GM12878 (cell line): ENCODE measurements around the gene MRPS22. TPM values are rescaled to one million over a fixed set of nuclear protein-coding genes. Genes with fewer than 3 reads are reported as not detected.

ENCODE experiments used
- ATAC-seq: fragments of 200-7000 bp; cut with Tn5 transposase; 3 replicates; pipeline ENCODE4 v1.9.1; 2020; ENCODE audit warnings: mild to moderate bottlenecking, moderate library complexity
- BruUV-seq: library from RNA; stranded (reverse); fragments of 400-500 nt; replicated peaks from 2 replicates; lab custom pipeline; 2021; lab: Mats Ljungman, UMichigan
- CTCF ChIA-PET: fragments of 300-600 bp; sonication (Branson Sonifier 250); formaldehyde crosslinking; extraction: SDS; loops from one replicate; lab custom pipeline; 2021; ENCODE audit warnings: inconsistent platforms; lab: Yijun Ruan, JAX
- POLR2A ChIA-PET: fragments of 350-600 bp; formaldehyde crosslinking; extraction: SDS; loops from one replicate; lab custom pipeline; 2021; ENCODE audit warnings: inconsistent platforms; lab: Charles Lee
- RAD21 ChIA-PET: fragments of 300-600 bp; sonication (Branson Sonifier 250); formaldehyde crosslinking; loops from one replicate; lab custom pipeline; 2023; ENCODE audit warnings: antibody characterized with exemption; ENCODE audit not compliant: unreplicated experiment; lab: Charles Lee
- SMC1A ChIA-PET: fragments of 300-600 bp; sonication (Branson Sonifier 250); formaldehyde crosslinking; loops from one replicate; lab custom pipeline; 2023; ENCODE audit not compliant: unreplicated experiment, uncharacterized antibody; lab: Charles Lee
- DNase-seq: peaks from one replicate; pipeline ENCODE4 v3.0.0-alpha.2; 2011; ENCODE audit warnings: low read depth, low spot score
- FAIRE-seq: peaks from 3 replicates; lab custom pipeline; 2011; peaks lifted over from hg19 to GRCh38; lab: Jason Lieb, UNC
- H2AFZ ChIP-seq: 2 replicates; pipeline ENCODE4 v1.6.0; 2011; ENCODE audit warnings: low read depth, low read length, control low read depth; ENCODE audit not compliant: control insufficient read depth
- H3K27ac ChIP-seq: 2 replicates; pipeline ENCODE4 v1.5.1; 2011; ENCODE audit warnings: control low read depth; ENCODE audit not compliant: control insufficient read depth, insufficient read depth
- H3K27me3 ChIP-seq, 2 experiments: replicated peaks in 1 of 2; 2 replicates each; pipeline versions ENCODE4 v1.6.0 to v1.6.1; 2011; ENCODE audit warnings: low read length in 1 of 2; ENCODE audit not compliant: control insufficient read depth in 2 of 2, insufficient read depth in 2 of 2
- H3K36me3 ChIP-seq, 2 experiments: 2 replicates each; pipeline ENCODE4 v1.5.1; 2011; ENCODE audit warnings: low read length in 1 of 2; ENCODE audit not compliant: control insufficient read depth in 2 of 2, insufficient read depth in 2 of 2
- H3K4me1 ChIP-seq: 2 replicates; pipeline ENCODE4 v1.6.1; 2011; ENCODE audit warnings: mild to moderate bottlenecking, low read length, moderate library complexity, mixed read lengths; ENCODE audit not compliant: control insufficient read depth, insufficient read depth
- H3K4me2 ChIP-seq: 2 replicates; pipeline ENCODE4 v1.6.0; 2011; ENCODE audit warnings: control low read depth; ENCODE audit not compliant: control insufficient read depth, insufficient read depth
- H3K4me3 ChIP-seq: fragments of 200-600 bp; sonication (generic); 2 replicates; pipeline ENCODE4 v1.5.1; 2016
- H3K79me2 ChIP-seq: 2 replicates; pipeline ENCODE4 v1.6.0; 2011; ENCODE audit warnings: low read length; ENCODE audit not compliant: control insufficient read depth, insufficient read depth
- H3K9ac ChIP-seq: 2 replicates; pipeline ENCODE4 v1.8.0; 2011; ENCODE audit warnings: low read length, control low read depth, mixed read lengths; ENCODE audit not compliant: control insufficient read depth, insufficient read depth
- H3K9me3 ChIP-seq: replicated peaks from 3 replicates; pipeline ENCODE4 v1.5.1; 2011; ENCODE audit warnings: mild to moderate bottlenecking, low read length; ENCODE audit not compliant: control insufficient read depth, insufficient read depth
- H4K20me1 ChIP-seq: 2 replicates; pipeline ENCODE4 v1.6.0; 2011; ENCODE audit not compliant: control insufficient read depth, insufficient read depth
- BACH1 ChIP-seq: fragments of 450-650 bp; IDR thresholded peaks from 2 replicates; pipeline ENCODE4 v1.6.1; 2017; ENCODE audit warnings: mild to moderate bottlenecking, borderline replicate concordance
- DPF2 ChIP-seq: fragments of 450-650 bp; IDR thresholded peaks from 2 replicates; pipeline ENCODE4 v1.6.1; 2017; ENCODE audit warnings: mild to moderate bottlenecking
- HDAC6 ChIP-seq: fragments of 200-600 bp; sonication (generic); IDR thresholded peaks from one replicate; pipeline ENCODE4 v1.8.0; 2017; ENCODE audit warnings: antibody characterized with exemption; ENCODE audit not compliant: unreplicated experiment
- MXI1 ChIP-seq: fragments of 150-350 bp; IDR thresholded peaks from 2 replicates; pipeline ENCODE4 v1.6.1; 2011; ENCODE audit warnings: low read depth, mild to moderate bottlenecking, inconsistent platforms, low read length, improper control_type of control experiment
- MYC ChIP-seq: IDR thresholded peaks from 2 replicates; pipeline ENCODE4 v1.6.1; 2011; ENCODE audit warnings: mild to moderate bottlenecking, low read length, moderate library complexity, inconsistent platforms; ENCODE audit not compliant: insufficient read depth, insufficient replicate concordance, insufficient read length, severe bottlenecking
- RELA ChIP-seq: fragments of 450-650 bp; IDR thresholded peaks from 2 replicates; pipeline ENCODE4 v1.8.0; 2014; ENCODE audit warnings: borderline replicate concordance; ENCODE audit not compliant: partially characterized antibody
- RFX5 ChIP-seq: IDR thresholded peaks from 2 replicates; pipeline ENCODE4 v1.6.1; 2011; ENCODE audit warnings: low read depth, low read length, improper control_type of control experiment
- SMAD5 ChIP-seq: IDR thresholded peaks from 2 replicates; pipeline ENCODE4 v1.6.1; 2016; ENCODE audit warnings: antibody characterized with exemption, low read depth
- SPI1 ChIP-seq: IDR thresholded peaks from 2 replicates; pipeline ENCODE4 v1.6.1; 2011; ENCODE audit warnings: low read depth, mild to moderate bottlenecking, low read length, moderate library complexity, borderline replicate concordance; ENCODE audit not compliant: insufficient read depth
- SREBF1 ChIP-seq: IDR thresholded peaks from 2 replicates; pipeline ENCODE4 v1.6.1; 2012; ENCODE audit warnings: mild to moderate bottlenecking, low read length
- STAT1 ChIP-seq: fragments of 450-650 bp; conservative IDR thresholded peaks from 2 replicates; pipeline ENCODE4 v1.6.1; 2014; ENCODE audit warnings: antibody characterized with exemption, mild to moderate bottlenecking
- WRNIP1 ChIP-seq: IDR thresholded peaks from 2 replicates; pipeline ENCODE4 v1.6.1; 2011; ENCODE audit warnings: low read depth, low read length, improper control_type of control experiment, borderline replicate concordance
- ZNF687 ChIP-seq: fragments of 450-650 bp; IDR thresholded peaks from 2 replicates; pipeline ENCODE4 v1.6.1; 2017; ENCODE audit warnings: mild to moderate bottlenecking, moderate library complexity
- WGBS: methylation state at CpG from one replicate; pipeline ENCODE4 v1.1.6; 2016; ENCODE audit warnings: low lambda C conversion rate; ENCODE audit not compliant: insufficient replicate concordance, insufficient coverage; ENCODE audit errors: missing lambda C conversion rate; 5-methylcytosine and 5-hydroxymethylcytosine counted together
- in situ Hi-C: fragments of 300-500 bp; cut with MboI; formaldehyde crosslinking; loops from 9 replicates; pipeline ENCODE4 v1.14.3; 2018; ENCODE audit warnings: mixed read lengths
- intact Hi-C: fragments of 100-400 bp; cut with micrococcal nuclease; formaldehyde crosslinking; loops from one replicate; pipeline ENCODE4 v1.14.2; 2022; ENCODE audit not compliant: unreplicated experiment
- polyA plus RNA-seq, 11 experiments: library from polyadenylated mRNA; depleted of rRNA in 4 of 11; unstranded in 6 of 11; stranded (reverse) in 5 of 11; fragments of >200 nt; fragmentation: Nextera tagmentation in 4 of 11; fragmentation: Illumina TruSeq in 1 of 11; extraction: Ambion mirVana in 4 of 11; extraction: Trizol in 1 of 11; gene quantifications; 1 replicate in 1 of 11; 2 replicates in 10 of 11; pipeline versions ENCODE4 v1.2.1 to v1.2.3, GENCODE V29; 2011 to 2016; ENCODE audit warnings: inconsistent platforms in 2 of 11, missing spikeins in 2 of 11, low read depth in 1 of 11
- total RNA-seq, 4 experiments: library from RNA; depleted of rRNA in 3 of 4; stranded (reverse); fragments of >200 nt in 3 of 4; fragmentation: Illumina TruSeq in 1 of 4; extraction: Trizol in 1 of 4; gene quantifications; 2 replicates each; pipeline versions ENCODE4 v1.2.1 to v1.2.3, GENCODE V29; 2013 to 2021
- TF ChIP-seq, protein P1 (sequence below): IDR thresholded peaks from 2 replicates; pipeline ENCODE4 v1.6.1; 2011; ENCODE audit warnings: mild to moderate bottlenecking, low read depth, low read length, moderate library complexity; ENCODE audit not compliant: insufficient replicate concordance
- TF ChIP-seq, protein P2 (sequence below): IDR thresholded peaks from 2 replicates; pipeline ENCODE4 v1.6.1; 2012; ENCODE audit warnings: low read depth, low read length, improper control_type of control experiment
- TF ChIP-seq, protein P3 (sequence below): fragments of 450-650 bp; IDR thresholded peaks from 2 replicates; pipeline ENCODE4 v1.6.1; 2014; ENCODE audit warnings: mild to moderate bottlenecking

Gene MRPS22
- total and polyA plus RNA-seq, 10 of the 15 experiments (the other 5 are each of a cell fraction or from before 2014, with no cell fraction given), result 44.3 to 146 (median 75.2) TPM

DNA sequence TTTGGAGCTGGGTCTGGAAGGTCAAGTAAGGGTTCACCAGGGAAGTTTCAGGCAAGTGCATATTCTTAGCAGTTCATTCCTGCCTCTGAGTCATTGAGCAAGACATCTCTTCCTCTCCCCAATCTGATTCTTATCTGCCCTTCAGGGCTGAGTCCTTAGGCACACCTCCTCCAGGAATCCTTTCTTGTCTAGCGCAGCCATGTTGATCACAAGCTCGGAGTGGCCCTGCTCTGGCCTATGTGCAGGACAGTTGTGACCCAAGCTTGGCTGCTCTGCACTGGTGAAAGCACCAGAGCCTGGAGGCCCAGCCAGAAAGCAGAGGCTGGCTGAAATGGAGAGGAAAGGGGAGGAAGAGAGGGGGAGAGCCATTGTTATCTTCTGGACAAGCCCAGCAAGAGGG, 30.9 kb upstream of the MRPS22 start:
- in situ Hi-C loops (loop anchor here (10.0 kb wide), 2 partner anchors 208 to 378 kb away; no protein-coding TSS in a partner anchor), intact Hi-C loops (no loop called here)
- H3K27me3 ChIP-seq, result no peaks in the 10 kb centered on the region; a peak in 1 of 4 replicates
- ChIA-PET RAD21 (no interaction called here), POLR2A (no interaction called here), SMC1A (no interaction called here), CTCF (interaction anchor here (1.2 kb wide), 2 partner anchors 9 to 133 kb away, joined by 3 read pairs; no protein-coding TSS in a partner anchor)
- H3K4me2 ChIP-seq, result no peak overlapping the region
- no peak overlapping the region for H3K27ac ChIP-seq
- no peak overlapping the region for H2AFZ ChIP-seq
- DNase-seq (no peak), FAIRE-seq (no peak), ATAC-seq (no peak)
- H3K9me3 ChIP-seq, result no peaks in the 10 kb centered on the region
- 46% methylated on average over 2 of the region's 2 CpGs for WGBS
- H3K79me2 ChIP-seq, result no peaks in the 10 kb centered on the region
- no peaks in the 10 kb centered on the region for H4K20me1 ChIP-seq
- H3K4me3 ChIP-seq, result no peak overlapping the region
- H3K9ac ChIP-seq, result no peak overlapping the region
- no peaks in the 10 kb centered on the region for H3K36me3 ChIP-seq
- H3K4me1 ChIP-seq, result no peaks in the 10 kb centered on the region
- no TSS peak for BruUV-seq
- no peak for TF ChIP-seq STAT1
- TF ChIP-seq MXI1, result no peak
- TF ChIP-seq HDAC6, result no peak
- TF ChIP-seq DPF2, result no peak
- no peak for TF ChIP-seq ZNF687
- no peak for TF ChIP-seq MYC
- TF ChIP-seq SPI1, result no peak
- TF ChIP-seq WRNIP1, result no peak
- no peak for TF ChIP-seq SREBF1
- TF ChIP-seq, protein P1, sequence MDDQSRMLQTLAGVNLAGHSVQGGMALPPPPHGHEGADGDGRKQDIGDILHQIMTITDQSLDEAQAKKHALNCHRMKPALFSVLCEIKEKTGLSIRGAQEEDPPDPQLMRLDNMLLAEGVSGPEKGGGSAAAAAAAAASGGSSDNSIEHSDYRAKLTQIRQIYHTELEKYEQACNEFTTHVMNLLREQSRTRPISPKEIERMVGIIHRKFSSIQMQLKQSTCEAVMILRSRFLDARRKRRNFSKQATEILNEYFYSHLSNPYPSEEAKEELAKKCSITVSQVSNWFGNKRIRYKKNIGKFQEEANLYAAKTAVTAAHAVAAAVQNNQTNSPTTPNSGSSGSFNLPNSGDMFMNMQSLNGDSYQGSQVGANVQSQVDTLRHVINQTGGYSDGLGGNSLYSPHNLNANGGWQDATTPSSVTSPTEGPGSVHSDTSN, result no peak
- TF ChIP-seq, protein P2, sequence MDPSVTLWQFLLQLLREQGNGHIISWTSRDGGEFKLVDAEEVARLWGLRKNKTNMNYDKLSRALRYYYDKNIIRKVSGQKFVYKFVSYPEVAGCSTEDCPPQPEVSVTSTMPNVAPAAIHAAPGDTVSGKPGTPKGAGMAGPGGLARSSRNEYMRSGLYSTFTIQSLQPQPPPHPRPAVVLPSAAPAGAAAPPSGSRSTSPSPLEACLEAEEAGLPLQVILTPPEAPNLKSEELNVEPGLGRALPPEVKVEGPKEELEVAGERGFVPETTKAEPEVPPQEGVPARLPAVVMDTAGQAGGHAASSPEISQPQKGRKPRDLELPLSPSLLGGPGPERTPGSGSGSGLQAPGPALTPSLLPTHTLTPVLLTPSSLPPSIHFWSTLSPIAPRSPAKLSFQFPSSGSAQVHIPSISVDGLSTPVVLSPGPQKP, result no peak
- no peak for TF ChIP-seq RFX5
- no peak for TF ChIP-seq RELA
- no peak for TF ChIP-seq BACH1
- TF ChIP-seq, protein P3, sequence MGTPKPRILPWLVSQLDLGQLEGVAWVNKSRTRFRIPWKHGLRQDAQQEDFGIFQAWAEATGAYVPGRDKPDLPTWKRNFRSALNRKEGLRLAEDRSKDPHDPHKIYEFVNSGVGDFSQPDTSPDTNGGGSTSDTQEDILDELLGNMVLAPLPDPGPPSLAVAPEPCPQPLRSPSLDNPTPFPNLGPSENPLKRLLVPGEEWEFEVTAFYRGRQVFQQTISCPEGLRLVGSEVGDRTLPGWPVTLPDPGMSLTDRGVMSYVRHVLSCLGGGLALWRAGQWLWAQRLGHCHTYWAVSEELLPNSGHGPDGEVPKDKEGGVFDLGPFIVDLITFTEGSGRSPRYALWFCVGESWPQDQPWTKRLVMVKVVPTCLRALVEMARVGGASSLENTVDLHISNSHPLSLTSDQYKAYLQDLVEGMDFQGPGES, result no peak
- TF ChIP-seq SMAD5, result no peak
